Bronchial epithelial cell (primary cell): ENCODE results near the gene CBFA2T2. TPM values are rescaled to one million over a fixed set of nuclear protein-coding genes. Genes with fewer than 3 reads are reported as not detected.
"Not testable (repeated sequence)": the region's sequence is repeated elsewhere in the genome, so short reads cannot be mapped to it uniquely, and the experiment has no call there.

ENCODE experiments used
- DNase-seq: peaks from one replicate; pipeline ENCODE4 v3.0.0-alpha.2; 2010; ENCODE audit warnings: low read depth
- FAIRE-seq: peaks from 2 replicates; lab custom pipeline; 2011; peaks lifted over from hg19 to GRCh38; lab: Jason Lieb, UNC
- H3K27me3 ChIP-seq: 2 replicates; pipeline ENCODE4 v1.5.1; 2011; ENCODE audit warnings: low read length; ENCODE audit not compliant: control insufficient read depth, insufficient read depth
- H3K36me3 ChIP-seq: 2 replicates; pipeline ENCODE4 v1.5.1; 2011; ENCODE audit warnings: low read length; ENCODE audit not compliant: control insufficient read depth, insufficient read depth
- H3K4me3 ChIP-seq: 2 replicates; pipeline ENCODE4 v1.5.1; 2011; ENCODE audit warnings: mild to moderate bottlenecking, low read depth, low read length, control low read depth
- total RNA-seq: library from RNA; depleted of rRNA; stranded (reverse); fragments of >200 nt; gene quantifications from 2 replicates; pipeline ENCODE4 v1.2.1, GENCODE V29; 2014
- TF ChIP-seq, protein P1 (sequence below): IDR thresholded peaks from 2 replicates; pipeline ENCODE4 v1.5.1; 2011; ENCODE audit warnings: mild to moderate bottlenecking, moderate library complexity, low read length, control low read depth, inconsistent platforms; ENCODE audit not compliant: insufficient read depth, severe bottlenecking

The CBFA2T2 gene
- total RNA-seq, 1 donor from 2014 or later, result 5.3 TPM

DNA sequence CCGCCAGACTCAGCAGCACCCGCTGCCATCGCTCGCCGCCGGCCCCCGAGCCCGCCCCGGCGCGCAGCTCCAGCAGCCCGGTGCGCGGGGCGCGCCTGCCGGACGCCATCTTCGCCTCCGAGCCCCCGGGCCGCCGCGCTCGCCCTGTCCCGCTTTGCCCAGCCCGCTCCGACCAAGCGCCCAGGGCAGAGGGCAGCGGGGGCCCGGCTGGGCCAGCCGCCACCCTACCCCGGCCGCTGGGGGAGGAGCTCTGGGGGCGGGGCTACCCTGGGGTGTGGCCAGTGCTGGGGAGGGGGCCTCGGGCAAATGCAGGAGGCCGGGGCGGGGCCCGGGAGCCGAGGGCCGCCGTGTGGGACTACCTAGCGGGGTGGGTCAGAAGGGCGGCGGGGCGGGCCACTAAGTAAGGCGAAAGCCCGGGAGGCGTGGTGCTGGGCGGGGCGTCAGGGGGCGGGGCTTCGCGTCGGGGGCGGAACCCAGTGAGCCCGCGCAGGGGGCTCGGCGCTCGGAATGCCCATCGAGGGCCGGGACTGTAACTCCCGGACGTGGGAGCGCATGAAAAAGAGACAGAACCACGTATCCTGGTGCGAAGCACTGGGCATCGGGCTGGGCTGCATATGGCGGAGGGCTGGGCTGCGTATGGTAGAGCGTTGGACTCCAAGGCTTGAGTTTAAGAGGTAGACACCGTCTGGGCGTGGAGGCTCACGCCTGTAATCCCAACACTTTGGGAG lies 46.2 kb upstream of the CBFA2T2 start, which contains the start of gene SNTA1:
TSS of gene SNTA1 (minus strand) at position 252 of the 728 bp plus-strand sequence. CDS start at position 109, 143 bp downstream.
- Histone ChIP-seq H3K4me3 (peak within 1 kb of the TSS; percentile 49), H3K36me3 (no peaks in the 10 kb centered on the region), H3K27me3 (peaks cover 3% of the 10 kb centered on the region)
- no peak for FAIRE-seq
- TF ChIP-seq, protein P1, sequence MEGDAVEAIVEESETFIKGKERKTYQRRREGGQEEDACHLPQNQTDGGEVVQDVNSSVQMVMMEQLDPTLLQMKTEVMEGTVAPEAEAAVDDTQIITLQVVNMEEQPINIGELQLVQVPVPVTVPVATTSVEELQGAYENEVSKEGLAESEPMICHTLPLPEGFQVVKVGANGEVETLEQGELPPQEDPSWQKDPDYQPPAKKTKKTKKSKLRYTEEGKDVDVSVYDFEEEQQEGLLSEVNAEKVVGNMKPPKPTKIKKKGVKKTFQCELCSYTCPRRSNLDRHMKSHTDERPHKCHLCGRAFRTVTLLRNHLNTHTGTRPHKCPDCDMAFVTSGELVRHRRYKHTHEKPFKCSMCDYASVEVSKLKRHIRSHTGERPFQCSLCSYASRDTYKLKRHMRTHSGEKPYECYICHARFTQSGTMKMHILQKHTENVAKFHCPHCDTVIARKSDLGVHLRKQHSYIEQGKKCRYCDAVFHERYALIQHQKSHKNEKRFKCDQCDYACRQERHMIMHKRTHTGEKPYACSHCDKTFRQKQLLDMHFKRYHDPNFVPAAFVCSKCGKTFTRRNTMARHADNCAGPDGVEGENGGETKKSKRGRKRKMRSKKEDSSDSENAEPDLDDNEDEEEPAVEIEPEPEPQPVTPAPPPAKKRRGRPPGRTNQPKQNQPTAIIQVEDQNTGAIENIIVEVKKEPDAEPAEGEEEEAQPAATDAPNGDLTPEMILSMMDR, result no peak
- peak; percentile 55 for DNase-seq

DNA sequence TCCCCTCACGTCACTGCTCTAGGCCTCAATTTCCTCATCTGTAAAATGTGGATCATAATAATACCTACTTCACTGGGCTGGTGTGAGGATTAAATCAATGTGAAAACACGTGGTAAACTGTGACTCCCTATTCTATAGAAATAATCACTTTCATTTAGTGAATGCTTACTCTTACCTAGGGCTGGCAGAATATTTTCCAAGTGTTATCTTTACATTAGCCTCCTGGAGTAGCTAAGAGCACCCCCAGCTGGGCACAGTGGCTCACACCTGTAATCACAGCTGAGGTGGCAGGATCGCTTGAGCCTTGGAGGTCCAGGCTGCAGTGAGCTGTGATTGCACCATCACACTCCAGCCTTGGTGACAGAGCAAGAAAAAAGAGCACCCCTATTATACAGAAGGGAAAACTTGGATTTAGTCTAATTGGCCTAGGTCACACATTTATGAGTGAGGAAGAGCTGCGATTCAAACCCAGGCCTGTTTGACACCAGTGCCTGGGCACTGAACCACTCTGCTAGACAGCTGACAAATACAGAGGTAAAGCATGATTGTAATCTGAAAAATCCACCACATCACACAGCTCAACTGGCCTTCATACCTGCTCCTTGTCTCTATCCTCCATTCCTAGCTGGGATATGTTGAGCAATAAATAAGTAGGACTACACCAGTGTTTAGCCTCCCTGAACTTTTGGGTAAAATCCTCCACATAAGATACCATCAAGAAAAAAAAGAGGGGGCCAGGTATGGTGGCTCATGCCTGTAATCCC lies 44.9 kb upstream of the CBFA2T2 start:
- DNase-seq (peak; percentile 32), FAIRE-seq (no peak)
- Histone ChIP-seq H3K36me3 (no peaks in the 10 kb centered on the region), H3K27me3 (peaks cover 3% of the 10 kb centered on the region), H3K4me3 (no peak overlapping the region)
- TF ChIP-seq, protein P1, result peak; percentile 25

DNA sequence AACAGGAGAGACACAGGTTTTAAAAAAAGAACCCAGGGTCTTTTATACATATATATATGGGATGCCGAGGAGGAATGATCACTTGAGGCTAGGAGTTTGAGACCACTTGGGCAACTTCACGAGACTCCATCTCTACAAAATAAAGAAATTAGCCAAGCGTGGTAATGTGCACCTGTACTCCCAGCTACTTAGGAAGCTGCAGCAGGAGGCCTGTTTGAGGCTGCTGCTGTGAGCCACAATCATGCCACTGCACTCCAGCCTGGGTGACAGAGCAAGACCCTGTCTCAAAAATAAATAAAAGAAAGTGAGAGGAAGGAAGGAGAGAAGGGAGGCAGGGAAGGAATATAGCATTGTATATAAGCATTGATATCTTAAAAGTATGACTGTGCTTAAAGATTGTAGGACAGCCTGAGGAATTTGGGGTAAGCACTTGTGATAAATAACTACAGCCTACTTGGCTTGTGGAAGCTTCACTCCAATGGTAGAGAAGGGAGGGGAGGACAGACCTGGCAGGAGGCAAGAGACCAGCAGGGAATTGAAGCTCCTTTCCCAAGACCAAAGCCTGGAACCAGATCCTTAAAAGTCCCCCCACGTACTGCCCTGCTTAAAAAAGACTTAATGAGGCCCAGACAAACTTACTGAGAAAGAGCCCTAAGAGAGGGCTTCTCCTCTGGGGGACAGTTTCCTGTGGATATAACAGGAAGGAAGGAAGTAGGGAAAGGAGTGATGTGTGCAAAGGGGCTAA lies 43.8 kb upstream of the CBFA2T2 start:
- TF ChIP-seq, protein P1, result no peak
- H3K36me3 ChIP-seq, result no peaks in the 10 kb centered on the region
- H3K4me3 ChIP-seq, result no peak overlapping the region
- DNase-seq (no peak), FAIRE-seq (no peak)
- H3K27me3 ChIP-seq, result peaks cover 3% of the 10 kb centered on the region

DNA sequence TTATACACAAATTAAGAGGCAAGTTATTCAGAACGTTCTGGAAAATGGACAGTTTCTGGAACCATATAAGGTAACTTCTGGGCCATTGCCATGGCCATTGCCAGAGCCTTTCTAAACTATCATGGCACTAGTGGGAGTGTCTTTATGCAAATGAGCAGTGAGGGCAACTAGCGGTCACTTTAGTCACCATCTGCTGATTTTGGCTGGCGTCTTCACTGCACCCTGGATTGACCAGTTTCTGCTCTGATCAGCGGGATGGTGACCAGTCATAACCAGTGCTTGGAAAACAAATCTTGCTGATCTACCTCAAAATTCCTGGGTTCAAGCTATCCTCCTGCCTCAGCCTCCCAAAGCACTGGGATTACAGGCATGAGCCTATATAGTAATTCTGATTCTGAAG lies 39.0 kb upstream of the CBFA2T2 start:
- Histone ChIP-seq H3K4me3 (no peak overlapping the region), H3K27me3 (no peaks in the 10 kb centered on the region), H3K36me3 (no peaks in the 10 kb centered on the region)
- TF ChIP-seq, protein P1, result no peak
- DNase-seq, result peak; percentile 17
- FAIRE-seq, result no peak

DNA sequence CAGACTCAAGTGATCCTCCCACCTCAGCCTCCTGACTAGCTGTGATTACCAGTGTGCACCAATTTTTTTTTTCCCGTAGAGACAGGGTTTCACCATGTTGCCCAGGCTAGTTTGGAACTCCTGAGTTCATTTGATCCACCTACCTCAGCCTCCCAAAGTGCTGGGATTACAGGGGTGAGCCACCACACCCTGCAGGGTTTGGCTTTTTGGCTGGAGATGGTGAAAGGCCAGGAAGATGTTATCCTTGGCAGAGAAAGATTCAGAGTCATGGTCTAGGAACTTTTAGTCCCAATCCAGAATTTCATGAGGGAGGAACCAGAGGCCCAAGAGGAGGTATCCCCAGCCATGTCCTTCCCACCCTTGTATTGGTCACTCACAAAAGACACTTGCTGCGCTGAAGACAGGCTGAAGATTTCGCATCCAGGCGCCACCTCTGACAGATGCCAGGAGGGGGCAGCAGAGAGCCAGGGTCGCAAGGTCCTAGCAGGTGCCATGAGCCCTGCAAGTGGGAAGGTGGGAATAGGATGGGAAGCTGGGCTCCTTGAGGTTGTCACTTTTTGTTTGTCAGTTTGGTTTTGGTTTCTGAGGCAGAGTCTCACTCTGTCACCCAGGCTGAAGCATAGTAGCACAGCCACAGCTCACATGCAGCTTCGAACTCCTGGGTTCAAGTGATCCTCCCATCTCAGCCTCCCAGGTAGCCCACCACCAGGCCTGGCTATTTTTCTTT lies 32.8 kb upstream of the CBFA2T2 start:
- H3K36me3 ChIP-seq, H3K27me3 ChIP-seq, H3K4me3 ChIP-seq, FAIRE-seq: not testable (repeated sequence)
- TF ChIP-seq, protein P1, result peak; percentile 94
- peak; percentile 68 for DNase-seq
